Measurements from ENCODE around the gene STARD3. TPM values are rescaled to one million over a fixed set of nuclear protein-coding genes. Genes with fewer than 3 reads are reported as not detected.

Gene STARD3
- total and polyA plus RNA-seq, 2 of the 13 experiments (the other 11 are each of a cell fraction or from before 2014, with no cell fraction given), result 34.6 to 100 TPM

- TF ChIP-seq GABPA (IDR thresholded peaks at IDR 0.05; ENCODE audit: low read depth, low read length), result no peak
- TF ChIP-seq GABPA (CRISPR knock-in tag; IDR thresholded peaks at IDR 0.05; ENCODE audit: low read depth), result no peak
- no peak for TF ChIP-seq HMG20B (CRISPR knock-in tag; conservative IDR thresholded peaks at IDR 0.05)
- TF ChIP-seq ZNF276 (CRISPR knock-in tag; IDR thresholded peaks at IDR 0.05; ENCODE audit: low read depth), result no peak
- TF ChIP-seq ZNF562 (CRISPR knock-in tag; IDR thresholded peaks at IDR 0.05; ENCODE audit: borderline replicate concordance), result no peak
- TF ChIP-seq UBTF (CRISPR knock-in tag; IDR thresholded peaks at IDR 0.05), result peak; percentile 73
- TF ChIP-seq ZBTB21 (CRISPR knock-in tag; IDR thresholded peaks at IDR 0.05), result no peak
- TF ChIP-seq SMAD9 (CRISPR knock-in tag; IDR thresholded peaks at IDR 0.05), result 0 out of 2 replicates have a peak, but pooled peaks have one; percentile 63
- no peak for TF ChIP-seq ZNF251 (CRISPR knock-in tag; IDR thresholded peaks at IDR 0.05)
- peak; percentile 45; the same call in 1 of the 2 replicates for TF ChIP-seq ZNF782 (CRISPR knock-in tag; IDR thresholded peaks at IDR 0.05; ENCODE audit: borderline replicate concordance)
- TF ChIP-seq ZNF646 (CRISPR knock-in tag; IDR thresholded peaks at IDR 0.05), result no peak
- no peak for TF ChIP-seq ZNF652 (CRISPR knock-in tag; IDR thresholded peaks at IDR 0.05; ENCODE audit: borderline replicate concordance, low read depth)
- TF ChIP-seq BCLAF1 (IDR thresholded peaks at IDR 0.05), result no peak
Observed at GRCh38 chr17:39652587-39653315, 15.8 kb downstream of the STARD3 start (continued).

Data from HepG2 (cell line).